Activated CD4-positive, alpha-beta T cell treated with anti-CD3 and anti-CD28 coated beads, Interleukin-2, amount 50 U/mL, for 48 hours (primary cell): ENCODE measurements around the gene BCLAF1.
A peak's percentile ranks its signal among the peaks of the same experiment; 100 is the strongest.
"Not testable (repeated sequence)": the region's sequence is repeated elsewhere in the genome, so short reads cannot be mapped to it uniquely, and the experiment has no call there.

ENCODE experiments used
- DNase-seq, 2 experiments: peaks; one replicate each; pipeline ENCODE4 v3.0.0-alpha.2; 2020

BCLAF1 gene

DNA sequence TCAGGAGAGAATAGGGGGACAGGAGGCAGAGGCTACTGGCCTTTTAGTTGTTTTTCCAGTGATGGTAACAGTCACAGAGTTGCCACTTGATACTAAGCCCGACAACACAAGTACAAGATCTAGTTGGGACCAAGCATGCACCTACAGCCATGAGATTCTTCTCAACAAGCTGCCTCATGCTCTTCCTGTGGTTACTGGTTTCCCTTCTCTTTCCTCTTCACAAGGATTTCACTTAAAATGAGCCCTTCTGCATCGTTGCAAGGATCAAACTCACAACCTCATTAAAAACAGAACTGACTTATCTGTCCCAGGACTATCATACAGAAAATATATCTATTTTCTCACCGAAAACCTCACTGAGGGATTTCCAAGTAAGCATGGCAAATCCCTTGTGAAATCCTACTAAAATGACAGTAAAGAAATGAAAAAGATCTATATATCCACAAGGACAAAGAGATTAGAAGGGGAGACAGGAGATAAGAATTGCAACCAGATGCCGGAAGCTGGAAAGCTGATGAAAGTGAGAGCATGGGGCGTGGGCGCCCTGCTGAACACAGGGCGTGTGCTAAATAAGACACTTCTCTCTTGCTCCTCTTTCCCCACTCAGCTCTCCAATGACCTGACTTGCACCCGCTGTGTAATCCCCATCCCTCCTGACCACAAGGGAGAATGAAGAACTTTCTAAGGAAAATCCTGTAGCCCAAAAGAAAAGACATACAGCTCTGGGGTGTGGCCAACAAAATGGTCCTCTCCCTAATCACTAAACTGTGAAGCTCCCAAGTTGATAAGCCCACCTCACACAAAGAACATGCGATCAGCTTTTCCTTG, 53.0 kb downstream of the BCLAF1 start:
- no peak for DNase-seq

DNA sequence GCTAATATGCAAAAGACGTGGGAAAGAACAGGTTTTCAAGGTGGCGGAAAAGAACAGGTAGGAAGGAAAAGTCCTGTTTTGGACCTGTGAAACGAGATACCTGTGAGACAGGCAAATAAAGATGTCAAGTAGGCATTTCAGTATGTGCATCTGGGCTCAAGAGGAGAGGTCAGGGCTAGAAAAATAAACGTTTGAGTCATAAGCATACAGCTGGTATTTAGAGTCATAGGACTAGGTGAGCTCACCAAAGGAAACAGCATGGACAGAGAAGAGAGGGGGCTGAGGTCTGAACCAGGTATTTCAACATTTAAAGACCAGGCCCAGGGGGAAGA, 54.4 kb downstream of the BCLAF1 start:
- DNase-seq, result no peak

DNA sequence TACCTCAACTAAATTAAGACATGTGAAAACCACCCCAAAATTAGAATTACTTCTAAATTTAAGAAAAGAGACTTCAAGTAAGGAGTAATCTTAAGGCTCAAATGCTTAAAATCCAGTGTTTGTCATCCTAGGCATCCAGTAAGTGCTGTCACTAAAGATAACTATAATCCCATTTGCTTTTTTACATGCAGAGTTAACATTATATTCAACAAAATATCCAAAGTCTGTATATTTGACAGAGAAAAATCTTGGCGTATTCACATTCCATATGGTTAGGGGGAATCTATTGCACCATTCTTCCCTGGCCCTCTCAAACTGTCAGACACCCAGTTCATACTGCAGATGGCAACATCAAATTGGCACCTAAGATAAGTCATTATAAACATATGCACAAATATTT, 56.9 kb downstream of the BCLAF1 start:
- DNase-seq, result no peak

DNA sequence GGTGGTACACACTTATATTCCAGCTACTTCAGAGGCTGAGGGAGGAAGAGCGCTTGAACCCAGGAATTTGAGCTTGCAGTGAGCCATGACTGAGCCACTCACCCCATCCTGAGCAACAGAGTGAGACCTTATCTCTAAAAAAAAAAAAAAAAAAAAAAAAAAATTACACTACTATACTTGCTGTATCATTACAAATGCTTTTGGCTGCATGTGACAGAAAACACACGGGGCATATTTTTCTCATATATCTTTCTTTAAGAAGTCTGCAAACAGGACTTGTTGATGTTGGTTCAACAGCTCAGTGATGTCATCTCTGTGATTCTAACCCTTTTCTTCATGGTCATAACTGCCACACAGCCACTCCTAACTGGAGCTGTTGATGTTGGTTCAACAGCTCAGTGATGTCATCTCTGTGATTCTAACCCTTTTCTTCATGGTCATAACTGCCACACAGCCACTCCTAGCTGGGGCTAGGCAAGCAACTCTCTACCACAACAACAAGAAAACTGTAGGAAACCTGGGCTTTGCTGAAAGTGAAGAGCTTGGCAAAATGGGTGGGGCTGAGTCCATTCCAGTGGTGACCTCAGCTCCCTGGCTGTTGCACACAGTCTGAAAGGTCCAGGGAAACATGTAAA, 59.3 kb downstream of the BCLAF1 start:
- DNase-seq, result no peak

DNA sequence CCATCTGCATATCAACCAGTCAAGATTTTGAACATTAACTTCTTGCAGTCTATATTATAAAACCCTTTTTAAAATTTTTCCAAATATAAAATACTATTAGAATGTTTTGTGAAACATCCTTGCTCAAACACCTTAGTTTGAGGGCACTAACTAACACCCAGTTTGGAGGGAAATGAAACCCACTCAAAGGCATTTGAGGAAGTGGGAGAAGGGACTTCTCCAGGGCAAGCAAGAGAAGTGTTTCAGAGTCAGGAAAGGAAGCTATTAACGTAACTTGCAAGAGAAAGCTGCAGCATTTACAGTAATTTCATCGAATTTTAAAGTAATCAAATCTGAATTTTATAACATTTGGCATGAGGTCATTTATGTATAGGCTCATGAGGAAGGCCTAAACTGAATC, 60.8 kb downstream of the BCLAF1 start:
- DNase-seq, result no peak

DNA sequence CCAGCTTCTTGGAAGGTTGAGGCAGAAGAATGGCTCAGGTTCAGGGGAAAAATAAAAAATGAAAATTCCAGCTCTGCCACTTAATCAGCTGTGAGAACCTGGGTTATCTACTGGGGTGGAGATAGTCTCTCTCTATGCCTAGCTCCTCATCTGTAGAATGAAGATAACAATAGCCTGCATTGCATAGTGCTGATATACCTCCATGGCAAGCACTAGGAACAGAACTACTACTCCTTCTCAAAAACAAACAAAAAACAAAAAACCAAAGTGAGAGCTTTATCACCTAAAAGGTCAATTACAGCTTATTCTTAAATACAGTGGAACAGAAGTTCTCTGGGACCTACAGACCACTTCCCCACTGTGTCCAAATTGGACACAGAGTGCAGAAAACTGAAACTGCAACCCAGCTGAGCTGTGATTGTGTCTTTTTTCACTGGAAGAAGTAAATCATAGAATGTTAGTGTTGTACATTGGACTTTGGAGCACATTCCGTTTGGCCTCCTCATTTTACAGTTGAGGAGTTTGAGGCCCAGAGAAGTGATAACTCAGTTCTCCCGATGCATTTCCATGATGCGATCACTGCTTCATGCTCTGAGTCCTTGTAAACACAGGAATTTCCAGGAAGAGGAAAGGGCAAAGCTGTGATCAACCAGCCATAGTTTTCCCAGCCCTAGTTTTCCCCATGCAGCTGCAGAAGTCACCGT, 62.8 kb downstream of the BCLAF1 start:
- DNase-seq, result no peak

DNA sequence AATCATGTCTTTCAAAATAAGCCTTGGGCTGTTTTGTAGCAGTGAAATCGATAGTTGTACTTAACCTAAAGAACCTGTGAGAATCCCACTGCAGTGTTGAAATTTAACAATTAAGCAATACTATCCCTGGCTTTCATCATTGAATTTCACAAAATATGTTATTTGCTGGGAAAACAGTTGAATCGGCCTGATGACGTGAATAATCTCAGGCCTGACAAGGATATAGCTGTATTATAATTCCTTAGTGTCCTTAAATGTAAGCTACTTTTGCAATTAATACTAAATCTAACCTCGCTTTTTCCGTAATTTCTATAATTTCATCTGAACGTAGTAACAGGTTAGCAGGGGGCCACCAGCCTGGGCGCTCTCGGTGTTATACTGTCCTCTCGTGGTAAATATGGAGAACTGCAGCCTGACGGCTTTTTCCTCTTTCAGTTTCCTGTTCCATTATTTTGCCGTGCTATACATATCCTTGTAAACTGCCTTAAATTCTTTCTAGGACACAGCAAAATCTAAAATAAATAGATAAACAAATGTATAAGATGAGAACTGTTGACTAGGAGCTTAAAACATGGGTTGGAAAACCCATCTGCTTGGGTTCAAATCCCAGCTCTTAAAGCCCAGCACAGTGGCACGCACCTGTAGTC, 63.5 kb downstream of the BCLAF1 start:
- DNase-seq, result peak; percentile 33 to 60

DNA sequence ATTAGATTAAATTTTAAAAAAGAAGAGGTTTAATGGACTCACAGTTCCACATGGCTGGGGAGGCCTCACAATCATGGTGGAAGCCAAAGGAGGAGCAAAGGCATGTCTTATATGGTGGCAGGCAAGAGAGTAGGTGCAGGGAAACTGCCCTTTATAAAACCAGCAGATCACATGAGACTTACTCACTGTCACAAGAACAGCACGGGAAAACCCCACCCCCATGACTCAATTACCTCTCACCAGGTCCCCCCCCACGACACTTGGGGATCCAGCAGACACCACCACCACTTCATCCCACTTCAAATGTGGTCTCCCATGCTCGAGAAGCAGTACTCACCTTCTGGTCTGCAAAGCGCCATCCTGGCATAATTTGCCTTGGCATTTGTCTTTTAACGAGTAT, 64.2 kb downstream of the BCLAF1 start:
- peak; percentile 16 to 28 for DNase-seq

DNA sequence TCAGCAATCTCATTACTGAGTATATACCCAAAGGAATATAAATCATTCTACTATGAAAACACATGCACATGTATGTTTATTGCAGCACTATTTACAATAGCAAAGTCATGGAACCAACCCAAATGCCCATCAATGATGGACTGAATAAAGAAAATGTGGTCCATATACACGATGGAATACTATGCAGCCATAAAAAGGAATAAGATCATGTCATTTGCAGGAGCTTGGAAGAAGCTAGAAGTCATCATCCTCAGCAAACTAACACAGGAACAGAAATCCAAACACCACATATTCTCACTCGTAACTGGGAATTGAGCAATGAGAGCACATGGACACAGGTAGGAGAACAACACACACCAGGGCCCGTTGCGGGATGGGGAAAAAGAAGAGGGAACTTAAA, 64.7 kb downstream of the BCLAF1 start:
- DNase-seq, result not testable (repeated sequence)

DNA sequence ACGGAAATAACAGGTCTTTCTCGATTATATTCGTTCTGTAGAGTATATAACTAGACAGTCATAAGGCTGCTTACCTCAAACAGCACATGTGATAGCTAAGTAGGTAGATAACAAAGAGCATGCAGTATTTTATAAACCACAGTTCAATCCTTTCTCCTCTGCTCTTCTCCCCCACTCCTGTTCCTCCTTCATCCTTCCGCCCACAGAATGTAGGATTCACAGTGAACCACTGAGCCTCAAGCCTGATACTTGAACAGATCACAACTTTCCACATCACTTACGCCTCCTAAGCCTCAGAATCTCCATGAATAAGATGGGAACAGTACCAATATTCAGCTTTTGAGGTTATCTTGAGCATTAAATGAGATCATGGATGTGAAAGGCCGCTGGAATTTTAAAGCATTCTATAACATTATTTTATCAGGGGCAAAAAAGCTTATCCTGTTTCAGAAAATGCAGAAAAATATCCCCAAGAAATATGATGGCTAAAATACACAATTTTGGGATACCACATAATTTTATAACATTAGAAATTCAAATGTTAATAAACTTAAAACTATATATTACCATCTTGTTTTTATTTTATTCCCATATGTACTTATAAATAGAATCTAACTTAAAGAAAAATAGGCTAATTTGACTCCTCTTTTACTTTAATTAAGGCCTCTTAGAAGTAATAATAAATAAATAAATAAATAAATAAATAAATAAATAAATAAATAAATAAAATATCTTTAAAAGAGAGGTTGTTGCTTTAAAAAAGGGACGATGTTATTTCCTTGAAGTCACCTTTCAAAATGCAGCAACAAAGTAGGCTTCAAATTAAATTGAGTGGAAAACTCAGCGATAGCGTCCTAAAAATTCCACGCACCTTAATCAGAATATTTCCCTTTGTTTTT, 72.9 kb downstream of the BCLAF1 start:
- DNase-seq, result no peak

DNA sequence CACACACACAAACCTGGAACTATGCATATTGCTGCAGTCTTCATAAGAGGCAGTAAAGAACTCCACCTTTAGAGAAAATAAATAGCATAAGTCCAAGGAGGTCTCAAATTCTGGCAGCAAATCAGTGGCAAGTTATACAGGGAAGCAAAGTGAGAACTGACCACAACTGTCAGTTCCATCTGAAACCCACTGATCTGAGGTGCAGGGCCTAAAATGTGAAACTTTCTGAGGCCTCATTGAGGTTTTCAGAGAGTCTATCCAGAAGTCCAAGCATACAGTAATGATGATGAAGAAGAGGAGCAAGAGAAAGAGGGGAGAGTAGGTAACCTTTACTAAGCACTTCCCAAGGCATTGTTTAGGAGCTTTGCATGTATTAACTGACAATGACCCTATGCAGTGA, 75.8 kb downstream of the BCLAF1 start:
- DNase-seq, result no peak

DNA sequence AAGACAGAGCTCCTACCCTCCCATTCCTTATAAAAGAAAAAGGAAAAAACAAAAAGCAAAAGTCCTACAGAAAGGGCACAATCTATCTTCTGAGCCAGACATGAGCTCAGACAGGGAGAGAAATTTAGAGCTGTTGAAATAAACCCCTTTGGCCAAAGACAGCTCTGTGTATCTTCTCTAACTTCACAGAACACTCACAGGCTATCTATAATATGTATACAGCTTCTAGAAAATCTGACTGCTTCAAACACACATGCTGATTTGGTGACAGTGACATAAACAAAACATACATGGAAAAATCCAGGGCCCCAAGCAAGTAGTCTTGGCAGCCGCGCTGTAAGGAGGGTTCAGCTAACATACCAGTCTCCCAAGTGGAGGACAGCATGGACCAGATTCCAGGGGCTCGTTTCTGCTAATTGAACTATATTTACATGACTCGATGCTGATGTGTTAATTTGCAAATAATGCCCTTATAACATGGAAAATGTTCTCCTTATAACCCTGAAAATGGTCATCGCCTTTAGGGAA, 76.6 kb downstream of the BCLAF1 start:
- no peak for DNase-seq

DNA sequence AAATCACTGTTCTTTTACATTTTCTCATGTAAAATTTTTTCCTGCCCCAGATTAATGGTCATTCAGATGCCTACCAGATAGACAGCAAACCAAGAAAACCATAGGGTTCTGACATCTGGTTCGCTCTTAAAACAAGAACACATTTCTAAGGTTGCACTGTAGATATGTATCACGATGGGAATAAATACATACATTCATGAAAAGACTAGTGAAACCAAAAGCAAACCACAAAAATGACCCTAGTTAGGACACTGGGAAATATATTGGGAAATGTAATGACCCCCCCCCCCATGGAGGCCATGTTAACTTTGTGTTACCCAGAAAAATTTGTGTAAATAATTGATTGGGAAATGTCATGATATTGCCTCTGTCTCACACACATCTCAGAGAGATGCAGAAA, 77.0 kb downstream of the BCLAF1 start:
- no peak for DNase-seq

DNA sequence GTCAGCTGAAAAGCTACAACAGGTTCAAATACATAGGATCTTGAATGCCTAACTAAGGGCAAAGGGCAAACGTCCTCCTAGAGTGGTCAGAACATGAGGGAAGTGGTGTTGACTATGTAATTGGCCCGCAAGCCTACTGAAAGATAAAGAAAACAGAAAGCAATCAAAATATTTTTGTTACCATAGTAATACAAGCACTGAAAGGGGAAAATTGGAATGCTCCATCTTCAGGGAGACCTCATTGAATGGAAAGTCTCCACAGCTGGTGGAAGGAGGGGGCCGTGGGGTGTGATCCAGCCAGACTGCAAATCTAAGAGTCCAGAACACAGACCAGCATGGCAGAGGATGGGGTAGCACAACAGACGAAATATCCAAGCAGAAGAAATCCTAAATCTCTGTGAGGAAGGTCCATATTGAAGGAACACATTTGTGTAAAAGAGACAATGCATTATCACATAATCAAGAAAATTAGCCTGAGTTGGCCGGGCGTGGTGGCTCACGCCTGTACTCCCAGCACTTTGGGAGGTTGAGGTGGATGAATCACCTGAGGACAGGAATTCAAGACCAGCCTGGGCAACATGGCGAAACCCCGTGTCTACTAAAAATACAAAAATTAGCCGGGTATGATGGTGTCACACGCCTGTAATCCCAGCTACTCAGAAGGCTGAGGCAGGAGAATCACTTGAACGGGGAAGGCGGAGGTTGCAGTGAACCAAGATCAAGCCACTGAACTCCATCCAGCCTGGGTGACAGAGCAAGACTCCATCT, 79.1 kb downstream of the BCLAF1 start:
- DNase-seq, result no peak

DNA sequence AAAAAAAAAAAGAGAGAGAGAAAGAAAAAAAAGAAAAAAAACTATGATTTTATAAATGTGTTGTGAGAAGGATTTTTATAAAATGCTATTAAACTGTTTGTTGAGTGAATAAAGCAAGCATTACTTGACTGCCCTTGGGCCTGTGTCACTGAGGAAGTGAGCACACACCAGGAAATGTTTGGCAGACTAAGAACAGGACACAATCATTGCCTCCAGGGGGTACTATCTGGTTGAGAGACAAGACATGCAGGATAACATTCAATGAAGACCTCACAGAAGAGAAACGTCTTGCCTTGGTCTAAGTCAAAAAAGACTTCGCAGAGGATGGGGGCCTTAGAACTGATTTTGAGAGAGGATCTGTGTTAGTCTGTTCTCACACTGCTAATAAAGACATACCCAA, 80.2 kb downstream of the BCLAF1 start:
- no peak for DNase-seq

DNA sequence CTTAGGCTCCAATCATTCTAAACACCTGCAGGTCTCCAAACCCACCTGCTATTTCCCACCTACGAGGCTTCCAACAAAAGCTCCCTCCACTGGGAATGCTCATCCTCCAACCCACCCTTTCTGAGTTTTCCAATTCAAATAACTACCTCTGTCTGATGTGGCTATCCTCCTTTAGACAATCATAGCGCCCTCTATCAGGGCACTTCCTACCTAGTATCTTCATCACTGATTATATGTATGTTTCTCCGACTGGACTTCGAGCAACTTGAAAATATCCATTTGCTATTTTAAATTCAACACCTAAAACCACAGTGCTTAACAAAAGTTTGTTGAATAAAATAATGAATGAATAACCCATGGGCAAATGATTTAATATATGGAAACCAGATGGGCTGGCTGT, 80.9 kb downstream of the BCLAF1 start:
- no peak for DNase-seq
